HFFc6 (cell line): ENCODE measurements around the gene NOLC1. TPM values are rescaled to one million over a fixed set of nuclear protein-coding genes. Genes with fewer than 3 reads are reported as not detected.
A peak's percentile ranks its signal among the peaks of the same experiment; 100 is the strongest.

Experiments used
- DNase-seq: peaks from one replicate; pipeline ENCODE4 v3.0.0-alpha.2; 2018
- H3K27ac Mint-ChIP-seq: 2 replicates; pipeline ENCODE4 v1.8.0; 2020; ENCODE audit warnings: mild to moderate bottlenecking, mixed read lengths
- H3K27me3 Mint-ChIP-seq: 2 replicates; pipeline ENCODE4 v1.8.0; 2021; ENCODE audit warnings: mild to moderate bottlenecking, moderate library complexity, mixed read lengths; ENCODE audit not compliant: insufficient read depth
- H3K36me3 Mint-ChIP-seq: 2 replicates; pipeline ENCODE4 v1.8.0; 2021; ENCODE audit warnings: low read depth, mixed read lengths
- H3K4me1 Mint-ChIP-seq: 2 replicates; pipeline ENCODE4 v1.8.0; 2020; ENCODE audit warnings: low read depth, mixed read lengths
- H3K4me3 Mint-ChIP-seq: 2 replicates; pipeline ENCODE4 v1.8.0; 2020; ENCODE audit warnings: mild to moderate bottlenecking, moderate library complexity, mixed read lengths
- H3K9me3 Mint-ChIP-seq: 2 replicates; pipeline ENCODE4 v1.8.0; 2020; ENCODE audit warnings: mild to moderate bottlenecking, mixed read lengths
- total RNA-seq, 6 experiments: library from RNA; stranded (reverse); fragmentation: NEBNext Ultra II Directional; extraction: Animal tissue kit (Norgen Biotek cat#: 25700); gene quantifications; 2 replicates in 1 of 6; 3 replicates in 5 of 6; pipeline ENCODE4 v1.2.3, GENCODE V29; 2021
- TF ChIP-seq, protein P1 (sequence below): fragments of 200-600 bp; sonication (generic); IDR thresholded peaks from 2 replicates; pipeline ENCODE4 v1.5.0; 2021; ENCODE audit warnings: antibody characterized with exemption, mild to moderate bottlenecking

Gene NOLC1
- total RNA-seq, 6 experiments from 2014 or later: 47.6 to 62.2 (median 58.4) TPM

DNA sequence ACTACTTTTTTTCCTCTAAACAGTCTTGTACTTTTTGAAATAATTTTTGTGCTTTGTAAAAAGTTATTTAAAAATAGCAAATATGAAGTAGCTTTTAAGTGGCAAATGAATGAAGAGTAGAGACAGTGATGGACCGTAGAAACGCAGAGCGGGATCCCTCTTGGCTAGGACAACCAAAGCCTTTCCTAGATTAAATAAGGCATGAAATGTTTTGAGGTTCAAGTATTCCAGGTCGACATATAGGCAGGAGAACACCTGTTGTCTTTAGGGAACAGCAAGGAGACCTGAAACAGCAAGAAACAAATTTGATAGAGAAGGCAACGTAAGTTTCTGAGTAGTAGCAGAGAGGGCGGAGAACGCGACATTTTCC is 20.0 kb upstream of the NOLC1 start:
- TF ChIP-seq, protein P1, sequence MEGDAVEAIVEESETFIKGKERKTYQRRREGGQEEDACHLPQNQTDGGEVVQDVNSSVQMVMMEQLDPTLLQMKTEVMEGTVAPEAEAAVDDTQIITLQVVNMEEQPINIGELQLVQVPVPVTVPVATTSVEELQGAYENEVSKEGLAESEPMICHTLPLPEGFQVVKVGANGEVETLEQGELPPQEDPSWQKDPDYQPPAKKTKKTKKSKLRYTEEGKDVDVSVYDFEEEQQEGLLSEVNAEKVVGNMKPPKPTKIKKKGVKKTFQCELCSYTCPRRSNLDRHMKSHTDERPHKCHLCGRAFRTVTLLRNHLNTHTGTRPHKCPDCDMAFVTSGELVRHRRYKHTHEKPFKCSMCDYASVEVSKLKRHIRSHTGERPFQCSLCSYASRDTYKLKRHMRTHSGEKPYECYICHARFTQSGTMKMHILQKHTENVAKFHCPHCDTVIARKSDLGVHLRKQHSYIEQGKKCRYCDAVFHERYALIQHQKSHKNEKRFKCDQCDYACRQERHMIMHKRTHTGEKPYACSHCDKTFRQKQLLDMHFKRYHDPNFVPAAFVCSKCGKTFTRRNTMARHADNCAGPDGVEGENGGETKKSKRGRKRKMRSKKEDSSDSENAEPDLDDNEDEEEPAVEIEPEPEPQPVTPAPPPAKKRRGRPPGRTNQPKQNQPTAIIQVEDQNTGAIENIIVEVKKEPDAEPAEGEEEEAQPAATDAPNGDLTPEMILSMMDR: no peak
- Mint-ChIP-seq H3K4me1 (peaks cover 54% of the 10 kb centered on the region), H3K27ac (peak overlapping the region; percentile 95), H3K27me3 (no peaks in the 10 kb centered on the region; the same call in 1 of the 2 replicates), H3K36me3 (peaks cover 22% of the 10 kb centered on the region), H3K9me3 (no peaks in the 10 kb centered on the region), H3K4me3 (peak overlapping the region; percentile 99)
- DNase-seq: no peak

DNA sequence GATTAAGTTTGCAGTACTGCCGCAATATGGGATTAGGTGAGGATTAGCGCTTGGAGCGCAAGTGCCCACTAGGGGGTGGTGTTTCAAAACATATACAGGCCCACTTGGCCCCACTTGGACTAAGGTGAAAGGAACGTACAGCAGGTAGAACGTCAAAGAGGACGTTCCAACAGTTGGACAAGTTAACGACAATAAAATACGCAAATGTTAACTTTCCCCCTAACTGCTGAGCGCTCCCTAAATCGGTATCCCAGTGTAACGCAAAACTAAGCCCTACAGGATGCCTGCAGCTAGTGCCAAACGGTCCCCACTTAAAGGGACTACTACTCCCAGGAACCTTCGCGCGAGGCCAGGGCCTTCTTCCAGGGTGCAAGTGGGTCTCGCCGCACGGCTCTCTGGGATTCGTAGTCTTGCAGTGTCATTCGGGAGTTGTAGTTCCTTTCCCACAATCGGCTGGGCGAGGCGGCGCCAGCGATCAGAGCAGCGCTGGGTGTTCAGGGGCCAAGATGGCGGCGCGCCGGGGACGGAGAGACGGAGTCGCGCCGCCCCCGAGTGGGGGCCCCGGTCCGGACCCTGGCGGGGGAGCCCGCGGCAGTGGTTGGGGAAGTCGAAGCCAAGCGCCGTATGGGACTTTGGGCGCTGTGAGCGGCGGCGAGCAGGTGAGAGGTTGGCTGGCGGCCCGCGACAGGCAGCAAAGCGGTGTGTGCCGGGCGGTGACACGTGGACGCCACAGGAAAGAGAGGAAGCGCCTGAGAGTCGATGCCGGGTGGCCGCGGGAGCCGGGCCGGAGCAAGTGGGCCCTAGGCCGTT is 19.4 kb upstream of the NOLC1 start, which contains the start of gene PPRC1:
Gene PPRC1, plus strand, starts transcription at position 478 of the 810 bp plus-strand sequence. Its CDS starts 29 bp downstream, at position 507.
- Mint-ChIP-seq H3K27ac (peak within 1 kb of the TSS; percentile 95), H3K36me3 (peaks cover 22% of the 10 kb centered on the region), H3K4me3 (peak within 1 kb of the TSS; percentile 99), H3K9me3 (no peaks in the 10 kb centered on the region), H3K27me3 (no peaks in the 10 kb centered on the region; the same call in 1 of the 2 replicates), H3K4me1 (peaks cover 57% of the 10 kb centered on the region)
- TF ChIP-seq, protein P1: peak; percentile 96
- DNase-seq: peak; percentile 99

DNA sequence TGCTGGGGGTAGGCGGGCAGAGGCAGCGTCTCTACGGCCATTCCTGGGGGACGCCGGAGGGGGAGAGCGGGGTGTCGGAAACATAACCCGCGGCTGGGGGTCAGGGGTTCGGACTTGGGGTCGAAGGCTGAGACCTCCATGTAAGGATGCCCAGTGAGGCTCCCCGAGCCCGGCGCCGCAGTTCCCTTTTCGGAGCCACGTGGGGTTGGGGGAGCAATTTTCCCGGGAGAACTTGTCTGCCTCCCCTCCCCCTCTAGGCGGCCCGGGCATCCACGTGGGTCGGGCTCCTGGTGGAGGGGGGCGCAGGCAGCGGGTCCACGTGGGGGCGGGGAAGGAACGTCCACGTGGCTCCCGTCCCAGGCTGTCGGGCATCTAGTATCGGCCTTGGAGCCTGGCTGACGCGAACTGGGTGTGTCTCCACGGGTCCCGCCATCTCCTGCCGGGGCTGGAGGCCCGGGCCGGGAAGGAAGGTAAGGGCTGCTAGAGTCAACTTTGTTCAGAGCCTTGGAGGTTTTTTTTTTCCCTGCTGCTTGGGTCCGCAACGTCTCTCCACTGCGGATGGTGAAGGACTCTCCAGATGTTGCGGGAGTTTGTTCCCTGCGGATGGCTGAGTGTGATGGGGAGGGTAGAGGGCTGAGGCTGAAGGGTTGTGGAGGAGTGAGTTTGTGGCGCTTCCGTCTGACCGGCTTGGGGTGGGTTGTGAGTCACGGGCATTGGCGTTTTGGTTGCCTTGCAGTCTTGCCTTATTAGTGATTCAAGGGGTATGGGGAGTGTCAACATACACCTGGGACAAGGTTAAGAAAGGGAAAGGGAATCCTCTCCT is 18.6 kb upstream of the NOLC1 start:
- Mint-ChIP-seq H3K4me3 (peak overlapping the region; percentile 99), H3K9me3 (no peaks in the 10 kb centered on the region), H3K27ac (peak overlapping the region; percentile 95), H3K27me3 (no peaks in the 10 kb centered on the region), H3K36me3 (peaks cover 25% of the 10 kb centered on the region), H3K4me1 (peaks cover 49% of the 10 kb centered on the region)
- DNase-seq: peak; percentile 71
- TF ChIP-seq, protein P1: no peak

DNA sequence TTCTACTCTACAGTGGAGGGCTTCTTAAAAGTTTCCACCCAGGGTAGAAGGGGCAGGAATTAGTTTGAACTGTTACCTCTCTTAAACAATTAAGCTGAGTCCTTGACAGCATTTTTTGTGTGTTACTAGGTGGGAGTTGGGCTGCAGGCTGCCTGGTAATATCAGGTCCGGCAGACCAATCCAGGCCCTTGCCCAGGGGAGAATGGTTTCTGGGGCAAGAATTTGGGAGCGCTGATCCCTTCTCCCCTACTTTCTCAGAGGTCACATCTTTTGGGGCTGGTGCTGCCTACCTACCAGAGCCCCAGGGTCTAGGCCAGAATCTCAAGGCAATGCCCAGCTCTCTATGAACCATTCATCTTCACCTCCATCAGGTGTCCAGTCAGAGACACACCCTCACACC is 17.8 kb upstream of the NOLC1 start:
- H3K9me3 Mint-ChIP-seq: no peaks in the 10 kb centered on the region
- TF ChIP-seq, protein P1: no peak
- peaks cover 32% of the 10 kb centered on the region for H3K36me3 Mint-ChIP-seq
- peak overlapping the region; percentile 95 for H3K27ac Mint-ChIP-seq
- no peaks in the 10 kb centered on the region for H3K27me3 Mint-ChIP-seq
- no peak for DNase-seq
- H3K4me1 Mint-ChIP-seq: peaks cover 49% of the 10 kb centered on the region
- peak overlapping the region; percentile 99 for H3K4me3 Mint-ChIP-seq

DNA sequence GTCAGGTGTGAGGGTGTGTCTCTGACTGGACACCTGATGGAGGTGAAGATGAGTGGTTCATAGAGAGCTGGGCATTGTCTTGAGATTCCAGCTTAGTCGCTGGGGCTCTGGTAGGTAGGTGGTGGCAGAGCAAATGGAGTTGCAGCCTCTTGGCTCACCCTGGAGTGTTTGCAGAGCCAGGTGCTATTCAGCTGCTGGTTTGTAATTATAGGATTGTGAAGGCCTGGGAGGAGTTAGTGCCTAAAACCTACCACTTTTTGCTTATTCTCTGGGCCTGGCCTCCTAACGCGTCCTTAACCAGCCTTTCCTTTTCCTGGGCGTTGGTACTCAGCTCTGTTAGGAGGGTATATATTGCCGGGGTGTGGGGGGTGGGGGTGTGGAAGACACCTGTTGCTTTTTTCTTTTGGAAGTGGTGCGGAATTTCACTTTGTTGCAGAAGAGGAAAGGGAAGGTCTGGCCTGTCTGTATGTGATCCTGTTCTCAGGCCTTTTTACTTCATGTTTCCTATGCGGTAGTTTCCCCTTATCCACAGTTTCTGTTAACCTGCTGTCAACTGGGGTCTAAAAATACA is 16.1 kb upstream of the NOLC1 start:
- Mint-ChIP-seq H3K27ac (peak overlapping the region; percentile 50; the same call in 1 of the 2 replicates), H3K27me3 (peaks cover 3% of the 10 kb centered on the region; the same call in 1 of the 2 replicates), H3K4me1 (peaks cover 48% of the 10 kb centered on the region), H3K4me3 (peak overlapping the region; percentile 99), H3K9me3 (no peaks in the 10 kb centered on the region), H3K36me3 (peaks cover 37% of the 10 kb centered on the region)
- TF ChIP-seq, protein P1: no peak
- no peak for DNase-seq
